ENCODE results near the gene SLC2A9.
"Not testable (repeated sequence)": the region's sequence is repeated elsewhere in the genome, so short reads cannot be mapped to it uniquely, and the experiment has no call there.

The SLC2A9 gene

DNA sequence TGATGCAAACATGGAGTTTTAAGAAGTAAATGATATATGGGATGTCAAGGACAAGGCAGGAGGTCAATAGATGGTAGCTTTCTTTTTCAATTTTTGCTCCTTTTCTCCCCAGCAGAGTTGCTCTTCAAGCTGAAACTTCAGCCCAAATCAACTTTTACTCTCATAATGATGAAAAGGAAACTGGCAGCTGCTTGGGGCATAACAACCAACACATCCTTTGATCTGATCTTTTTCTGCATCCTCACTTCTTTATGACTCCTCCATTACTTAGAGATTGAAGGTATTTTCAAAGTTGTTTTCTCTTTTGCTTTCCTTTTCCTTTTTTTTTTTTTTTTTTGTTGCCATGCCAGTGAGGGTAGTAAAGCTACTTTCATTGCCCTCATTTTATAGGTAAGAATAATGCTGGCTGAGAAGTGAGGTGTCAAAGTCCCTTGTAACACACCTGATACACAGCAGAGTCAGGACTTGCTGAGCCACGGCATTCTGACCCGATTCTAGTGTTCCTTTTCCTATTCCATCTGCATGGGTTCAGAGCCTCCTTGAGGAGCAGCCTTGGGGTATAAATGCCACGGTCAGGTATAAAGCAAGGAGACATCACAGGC, 26.9 kb downstream of the SLC2A9 start:
- no peak for DNase-seq

DNA sequence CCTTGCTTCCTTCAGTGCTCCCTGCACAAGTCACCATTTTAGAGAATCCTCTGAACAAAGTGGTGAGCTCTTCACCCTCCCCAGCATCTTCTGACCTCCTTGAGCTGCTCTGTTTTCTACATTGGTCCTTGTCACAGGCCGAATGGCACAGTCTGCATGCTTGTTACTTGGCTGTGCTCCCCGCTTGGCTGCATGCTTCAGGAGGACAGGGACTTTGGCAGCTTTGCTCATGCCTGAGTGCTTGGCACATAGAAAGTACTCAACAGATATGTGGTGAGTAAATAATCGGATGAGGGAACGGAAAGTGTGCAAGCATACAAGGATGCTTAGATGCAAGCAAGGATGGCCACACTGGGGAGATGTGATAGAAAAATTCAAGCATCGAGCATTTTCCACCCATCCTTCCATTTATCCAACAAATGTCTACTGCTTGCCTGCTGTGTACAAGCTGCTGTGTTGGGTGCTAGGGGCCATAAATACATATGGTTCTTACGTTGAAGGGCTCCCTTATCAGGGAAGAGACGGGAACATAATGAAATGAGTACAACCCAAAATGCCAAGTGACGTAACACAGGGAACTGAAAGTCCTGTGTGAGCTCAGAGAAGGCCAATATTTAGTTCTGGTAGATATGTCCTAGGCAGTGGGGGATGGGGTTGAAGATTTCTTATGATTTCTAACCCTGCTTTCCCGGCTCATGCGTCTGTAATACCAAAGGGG, 31.2 kb downstream of the SLC2A9 start:
- no peak for DNase-seq

DNA sequence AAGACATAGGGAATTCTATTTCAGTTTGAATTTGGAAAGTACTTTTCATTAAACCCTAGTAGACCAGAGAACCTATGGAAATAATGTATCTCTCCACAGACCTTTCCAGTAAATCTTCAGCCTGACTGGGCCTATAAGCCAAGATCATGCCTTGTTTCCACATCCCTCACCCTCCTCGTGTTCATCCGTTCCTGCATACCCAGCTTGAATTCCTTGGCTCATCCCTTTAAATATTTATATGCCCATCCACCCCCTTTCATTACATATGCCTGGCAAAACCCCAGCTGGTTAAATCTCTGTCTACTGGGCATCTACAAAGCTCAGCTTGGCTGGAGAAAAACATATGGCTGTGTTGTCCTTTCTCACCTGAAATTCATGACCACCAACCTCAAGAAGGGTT, 32.4 kb downstream of the SLC2A9 start:
- no peak for DNase-seq

DNA sequence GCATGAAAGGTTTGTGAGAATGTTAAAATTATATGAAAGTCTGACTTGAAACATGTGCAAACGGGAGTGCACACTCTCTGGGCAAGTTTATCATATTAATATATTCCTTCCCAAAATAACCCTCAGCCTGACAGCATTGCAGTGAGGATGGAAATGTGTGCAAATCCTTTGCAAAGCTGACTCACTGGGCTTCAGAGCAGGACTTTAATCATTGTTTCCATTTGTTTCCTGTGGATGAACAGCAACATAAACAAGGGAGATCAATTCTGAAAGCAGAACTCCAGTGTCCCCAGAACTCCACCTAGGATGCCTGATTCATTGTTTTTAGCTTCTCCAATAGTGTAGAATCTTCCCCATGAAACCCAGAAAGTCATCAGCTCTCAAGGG, 32.9 kb downstream of the SLC2A9 start:
- DNase-seq: no peak

DNA sequence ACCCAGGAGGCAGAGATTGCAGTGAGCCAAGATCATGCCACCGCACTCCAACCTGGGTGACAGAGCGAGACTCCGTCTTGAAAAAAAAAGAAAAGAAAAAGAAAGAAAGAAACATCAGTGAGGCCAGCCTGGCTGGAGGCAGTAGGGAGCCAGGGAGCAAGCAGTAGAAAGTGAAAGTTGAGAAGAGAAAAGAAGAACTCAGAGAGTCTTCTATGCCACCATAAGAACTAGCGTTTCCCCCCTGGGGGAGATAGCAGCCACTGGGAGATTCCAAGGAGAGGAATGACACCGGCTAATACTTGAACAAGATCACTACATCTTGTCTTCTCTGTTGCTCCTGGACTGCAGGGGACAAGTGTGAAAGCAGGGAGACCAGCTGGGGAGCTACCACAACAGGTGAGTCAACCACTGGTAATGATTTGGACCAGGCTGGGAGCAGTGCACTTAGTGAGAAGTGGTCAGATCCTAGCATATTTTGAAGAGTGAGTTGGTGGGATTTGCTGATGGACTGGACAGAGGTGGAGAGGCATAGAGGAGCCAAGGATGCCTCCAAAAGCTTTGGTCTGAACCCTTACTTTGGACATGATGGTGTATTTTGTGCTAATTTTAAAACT, 33.4 kb downstream of the SLC2A9 start:
- no peak for DNase-seq

DNA sequence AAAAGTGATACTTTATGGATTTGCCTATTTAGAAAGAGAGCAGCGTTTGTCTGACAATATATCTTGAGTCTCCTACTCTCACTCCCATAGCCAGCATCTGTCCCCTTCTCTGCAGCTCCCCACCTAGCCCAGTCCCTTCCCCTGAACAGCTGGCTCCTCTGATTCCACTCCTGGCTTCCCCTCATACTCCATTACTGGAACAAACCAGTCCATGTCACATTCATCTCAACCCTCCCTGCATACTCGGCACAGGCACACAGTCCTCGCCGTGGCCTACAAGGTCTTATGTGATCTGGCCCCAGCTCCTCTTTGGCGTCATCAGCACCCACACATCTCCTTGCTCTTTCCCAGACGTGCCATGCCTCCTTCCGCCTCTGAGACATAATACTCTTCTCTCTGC, 36.7 kb downstream of the SLC2A9 start:
- no peak for DNase-seq

DNA sequence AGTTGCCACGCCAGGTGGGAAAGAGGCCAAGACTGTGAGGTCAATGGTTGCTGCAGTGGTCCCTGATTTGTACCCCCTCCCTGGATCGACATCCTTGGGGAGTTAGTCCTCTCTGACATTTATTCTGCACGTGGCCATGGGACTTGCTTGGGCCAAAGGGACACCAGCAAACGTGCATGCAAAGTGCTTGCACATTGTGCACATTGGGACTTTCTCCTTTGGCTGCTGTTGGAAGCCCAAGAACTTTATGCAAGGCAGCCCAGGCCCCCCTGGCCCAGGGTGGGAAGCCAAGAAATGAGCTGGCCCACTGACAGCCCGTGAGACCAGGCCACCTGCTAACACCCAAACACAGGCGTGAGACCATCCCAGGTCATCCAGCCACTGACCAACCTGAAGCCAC, 38.1 kb downstream of the SLC2A9 start:
- DNase-seq: no peak

DNA sequence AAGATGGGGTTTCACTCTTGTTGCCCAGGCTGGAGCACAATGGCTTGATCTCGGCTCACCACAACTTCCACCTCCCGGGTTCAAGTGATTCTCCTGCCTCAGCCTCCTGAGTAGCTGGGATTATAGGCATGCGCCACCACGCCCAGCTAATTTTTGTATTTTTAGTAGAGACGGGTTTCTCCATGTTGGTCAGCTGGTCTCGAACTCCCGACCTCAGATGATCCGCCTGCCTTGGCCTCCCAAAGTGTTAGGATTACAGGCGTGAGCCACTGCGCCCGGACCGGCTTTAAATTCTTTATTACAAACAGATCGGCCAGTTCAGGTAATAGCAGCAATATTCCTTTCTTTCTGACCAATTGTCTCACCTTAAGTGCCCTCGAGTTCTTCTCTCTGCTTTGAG, 39.4 kb downstream of the SLC2A9 start:
- not testable (repeated sequence) for DNase-seq

DNA sequence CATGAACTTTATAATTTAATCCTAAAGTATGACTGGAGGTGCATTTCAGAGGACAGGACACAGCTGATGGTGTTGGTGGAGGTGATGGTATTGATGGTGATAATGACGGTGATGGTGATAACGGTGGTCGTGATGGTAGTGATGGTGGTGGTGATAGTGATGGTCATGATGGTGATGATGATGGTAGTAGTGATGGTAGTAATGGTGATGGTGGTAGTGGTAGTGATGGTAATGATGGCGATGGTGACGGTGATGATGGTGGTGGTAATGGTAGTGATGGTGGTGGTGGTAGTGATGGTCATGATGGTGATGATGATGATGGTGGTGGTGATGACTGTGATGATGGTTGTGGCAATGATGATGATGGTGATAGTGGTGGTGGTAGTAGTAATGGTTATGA, 40.4 kb downstream of the SLC2A9 start:
- no peak for DNase-seq

DNA sequence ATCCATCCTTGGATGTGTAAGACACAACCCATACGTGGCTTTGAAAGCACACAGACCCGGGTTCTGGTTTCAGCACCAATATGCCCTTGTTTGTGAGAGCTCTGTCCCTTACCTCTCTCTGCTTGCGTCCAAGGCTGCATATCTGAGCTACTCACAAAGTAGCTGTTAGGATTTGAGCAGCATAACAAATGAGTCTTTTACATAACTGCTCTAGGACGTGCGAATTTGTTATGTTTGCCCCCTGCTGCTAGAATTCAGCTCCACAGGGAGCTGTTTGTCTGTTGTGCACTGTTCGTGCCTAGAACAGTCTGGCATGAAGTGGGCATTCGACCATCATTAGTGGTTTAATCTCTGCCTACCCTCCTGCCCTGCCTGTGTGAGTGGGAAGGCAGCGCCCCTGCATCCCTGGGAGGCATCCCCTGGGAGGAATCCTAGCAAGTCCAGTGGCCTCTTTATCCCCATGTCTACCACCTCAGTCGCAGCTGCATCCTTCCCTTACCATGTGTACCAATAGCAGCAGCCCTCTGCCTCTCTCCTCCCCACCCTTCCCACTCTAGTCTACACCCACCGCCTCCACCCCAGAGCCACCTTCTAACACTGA, 42.1 kb downstream of the SLC2A9 start:
- no peak for DNase-seq

DNA sequence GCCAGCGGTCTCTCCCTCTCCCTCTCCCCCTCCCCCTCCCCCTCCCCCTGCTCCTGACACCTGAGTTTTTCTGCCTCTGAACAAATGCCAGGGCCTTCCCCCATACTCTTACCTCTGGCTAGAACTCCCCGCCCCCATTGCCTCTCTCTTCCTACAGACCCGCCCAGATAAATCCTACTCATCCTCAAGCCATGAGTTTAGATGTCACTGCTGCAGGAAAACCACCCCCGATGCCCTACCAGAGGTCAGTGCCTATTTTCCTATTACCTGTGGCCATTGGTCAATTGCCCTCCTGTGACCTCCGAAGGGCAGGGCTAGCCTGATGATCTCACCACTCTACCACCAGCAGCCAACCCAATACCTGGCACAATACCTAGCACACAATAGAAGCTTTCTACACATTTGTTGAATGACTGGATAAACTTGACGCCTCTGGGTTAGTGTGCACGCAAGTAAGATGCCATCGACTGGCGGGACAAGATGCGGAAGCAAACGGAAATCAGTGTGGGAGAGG, 43.7 kb downstream of the SLC2A9 start:
- no peak for DNase-seq

DNA sequence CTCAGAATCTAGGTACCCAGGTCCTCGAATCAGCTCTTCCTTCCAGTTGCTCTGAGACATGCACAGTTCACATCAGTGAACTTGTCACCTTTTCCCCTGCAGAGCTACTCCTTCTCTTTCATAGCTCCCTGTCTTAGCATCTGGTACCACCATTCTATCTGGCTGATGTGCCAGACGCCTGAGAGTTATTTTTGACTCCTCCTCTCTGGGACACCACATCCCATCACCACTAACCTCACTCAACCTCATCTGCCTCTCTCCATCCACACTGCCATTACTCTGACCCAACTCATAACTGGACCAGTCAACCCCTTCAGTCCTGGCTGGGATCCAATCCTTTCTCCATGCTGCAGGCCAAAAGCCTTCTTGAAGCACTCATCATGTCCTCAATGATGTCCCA, 44.5 kb downstream of the SLC2A9 start:
- no peak for DNase-seq

DNA sequence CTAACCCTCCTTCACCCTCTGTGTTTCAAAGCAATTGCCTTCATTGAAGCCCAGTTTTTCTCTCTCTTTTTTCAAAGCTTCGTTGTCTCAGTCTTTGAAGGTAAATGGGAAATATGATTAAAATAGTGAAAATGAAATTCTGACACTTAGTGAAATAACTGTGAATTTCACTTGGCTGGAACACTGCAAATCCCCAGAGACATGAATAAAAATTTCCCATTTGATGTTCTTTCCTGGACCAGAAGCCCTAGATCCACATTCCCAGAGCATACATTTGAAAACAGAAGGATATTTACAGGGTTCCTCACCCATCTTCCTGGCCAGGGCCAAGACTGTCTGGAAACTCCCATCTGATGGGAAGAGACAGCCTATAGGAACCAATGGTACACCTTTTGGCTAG, 45.0 kb downstream of the SLC2A9 start:
- no peak for DNase-seq

DNA sequence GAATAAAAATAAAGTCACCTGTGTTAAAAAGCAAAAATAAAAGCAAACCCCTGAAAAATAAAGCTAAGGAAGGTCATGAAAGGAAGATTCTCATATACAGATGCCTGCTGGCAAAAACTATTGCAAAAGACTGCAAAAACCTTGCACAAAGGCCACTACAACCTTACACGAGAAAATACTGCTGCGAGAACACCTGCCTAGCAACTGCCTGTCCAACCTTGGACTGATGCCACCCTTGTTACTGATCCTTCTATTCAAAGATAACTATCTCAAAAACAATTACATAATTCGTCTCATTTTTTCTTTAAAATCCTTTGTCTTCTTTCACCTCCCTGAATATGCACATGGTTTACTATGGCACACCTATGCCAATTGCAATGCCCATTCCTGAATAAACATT, 49.6 kb downstream of the SLC2A9 start:
- DNase-seq: peak; percentile 68

DNA sequence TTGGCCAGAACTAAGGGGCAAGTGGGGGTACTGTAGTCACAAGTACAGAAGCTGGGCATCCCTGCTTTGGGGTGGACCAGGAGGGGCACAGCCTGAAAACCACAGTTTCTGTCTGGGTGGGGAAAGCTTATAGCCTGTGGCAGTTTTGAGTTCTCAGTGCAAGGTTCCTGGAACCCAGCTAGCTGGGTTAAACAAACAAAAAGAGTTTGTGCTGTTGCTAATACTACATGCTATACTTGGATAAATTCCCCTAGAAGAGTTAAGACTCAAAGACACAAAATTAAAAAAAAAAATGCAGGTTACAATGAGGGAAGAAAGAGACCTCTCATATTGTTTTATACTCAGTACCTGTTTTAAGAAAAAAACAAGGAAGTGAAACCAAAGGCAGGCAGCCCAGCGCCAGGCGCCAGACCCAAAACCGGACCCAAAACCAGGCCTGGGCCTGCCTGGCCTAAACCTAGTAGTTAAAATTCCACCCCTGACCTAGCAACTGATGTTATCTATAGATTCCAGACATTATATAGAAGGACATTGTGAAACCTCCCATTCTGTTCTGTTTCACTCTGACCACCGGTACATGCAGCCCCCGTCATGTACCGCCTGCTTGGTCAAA, 50.8 kb downstream of the SLC2A9 start:
- peak; percentile 69 for DNase-seq

DNA sequence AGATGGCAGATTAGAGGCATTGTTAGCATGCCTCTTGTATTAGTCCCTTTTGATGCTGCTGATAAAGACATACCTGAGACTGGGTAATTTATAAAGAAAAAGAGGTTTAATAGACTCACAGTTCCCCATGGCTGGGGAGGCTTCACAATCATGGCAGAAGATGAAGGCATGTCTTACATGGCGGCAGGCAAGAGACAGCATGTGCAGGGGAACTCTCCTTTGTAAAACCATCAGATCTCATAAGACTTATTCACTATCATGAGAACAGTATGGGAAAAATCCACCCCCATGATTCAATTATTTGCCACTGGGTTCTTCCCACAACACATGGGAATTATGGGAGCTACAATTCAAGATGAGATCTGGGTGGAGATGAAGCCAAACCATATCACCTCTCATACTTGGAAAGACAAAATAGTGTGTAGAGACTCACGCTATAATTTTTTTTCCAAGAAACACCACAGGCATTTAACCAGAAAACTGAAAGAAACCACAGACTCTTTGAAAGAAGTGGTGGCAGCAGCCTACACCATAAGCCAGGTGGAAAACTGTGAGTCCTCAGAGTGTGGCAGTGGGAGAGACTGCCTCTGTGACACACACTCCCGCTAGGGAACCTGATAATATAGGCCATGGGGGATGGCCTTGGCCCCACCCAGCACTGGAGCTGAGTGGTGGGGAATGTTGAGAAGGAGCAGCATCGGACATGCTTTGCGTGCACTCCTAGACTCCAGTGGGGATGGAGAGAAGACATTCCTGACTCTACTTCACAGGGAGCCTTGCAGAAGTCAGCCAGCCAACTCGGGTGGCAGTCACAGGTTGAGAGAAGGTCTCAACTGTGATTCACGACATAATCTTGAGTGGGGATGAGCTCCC, 51.5 kb downstream of the SLC2A9 start:
- peak; percentile 39 for DNase-seq

DNA sequence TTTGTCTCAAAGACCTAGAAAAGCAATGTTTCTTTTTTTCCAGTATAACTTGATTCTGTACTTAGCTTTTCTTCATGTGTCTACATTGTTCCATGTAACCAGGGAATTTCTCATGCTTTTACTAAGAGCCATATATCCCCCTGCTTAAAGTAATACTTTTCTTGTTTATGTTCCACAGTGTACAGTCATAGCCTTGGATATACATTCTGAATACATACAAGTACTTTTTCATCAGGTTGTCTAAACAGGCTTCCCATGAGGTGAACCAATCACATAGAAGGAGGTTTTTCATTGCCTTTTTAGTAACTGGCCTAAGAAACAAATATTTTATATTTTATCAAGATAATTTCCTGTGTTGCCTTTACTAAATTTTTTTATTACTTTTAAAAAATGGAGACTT, 52.8 kb downstream of the SLC2A9 start:
- no peak for DNase-seq

DNA sequence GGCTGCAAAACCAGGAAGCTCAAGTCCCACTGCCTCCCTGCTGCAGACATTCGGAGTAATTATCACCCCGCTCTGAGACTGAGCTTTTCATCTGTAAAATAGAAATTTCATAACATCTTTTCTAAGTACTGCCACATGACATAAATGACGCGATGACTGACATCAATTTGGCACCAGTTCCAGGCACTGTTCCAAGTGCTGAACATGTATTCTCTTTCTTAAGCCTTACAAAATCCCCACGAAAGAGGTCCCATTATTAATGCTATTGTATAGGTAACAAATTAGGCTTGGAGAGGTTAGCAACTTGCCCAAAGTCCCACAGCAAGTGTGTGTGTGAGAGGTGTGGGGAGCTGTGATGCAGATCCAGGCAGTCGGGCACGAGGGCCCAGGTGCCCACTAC, 56.4 kb downstream of the SLC2A9 start:
- peak; percentile 46 for DNase-seq

DNA sequence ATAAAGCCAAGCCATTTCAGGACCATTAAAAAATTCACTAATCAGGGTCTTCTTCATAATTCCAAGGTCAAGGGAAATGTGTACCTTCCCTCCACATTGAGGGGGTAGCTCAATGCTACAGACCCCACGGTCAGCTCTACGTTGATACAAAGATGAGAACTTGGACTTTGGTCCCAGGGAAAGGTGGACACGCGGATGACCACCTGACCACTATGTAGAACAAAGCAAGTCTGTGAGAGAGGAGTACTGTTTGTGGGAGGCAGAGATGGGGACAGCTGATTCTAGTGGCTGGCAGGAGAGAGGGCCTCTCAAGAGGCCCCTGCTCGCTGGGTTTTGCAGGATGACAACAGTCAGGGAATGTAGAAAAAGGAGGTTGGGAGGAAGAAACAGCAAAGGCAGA, 58.0 kb downstream of the SLC2A9 start:
- no peak for DNase-seq

DNA sequence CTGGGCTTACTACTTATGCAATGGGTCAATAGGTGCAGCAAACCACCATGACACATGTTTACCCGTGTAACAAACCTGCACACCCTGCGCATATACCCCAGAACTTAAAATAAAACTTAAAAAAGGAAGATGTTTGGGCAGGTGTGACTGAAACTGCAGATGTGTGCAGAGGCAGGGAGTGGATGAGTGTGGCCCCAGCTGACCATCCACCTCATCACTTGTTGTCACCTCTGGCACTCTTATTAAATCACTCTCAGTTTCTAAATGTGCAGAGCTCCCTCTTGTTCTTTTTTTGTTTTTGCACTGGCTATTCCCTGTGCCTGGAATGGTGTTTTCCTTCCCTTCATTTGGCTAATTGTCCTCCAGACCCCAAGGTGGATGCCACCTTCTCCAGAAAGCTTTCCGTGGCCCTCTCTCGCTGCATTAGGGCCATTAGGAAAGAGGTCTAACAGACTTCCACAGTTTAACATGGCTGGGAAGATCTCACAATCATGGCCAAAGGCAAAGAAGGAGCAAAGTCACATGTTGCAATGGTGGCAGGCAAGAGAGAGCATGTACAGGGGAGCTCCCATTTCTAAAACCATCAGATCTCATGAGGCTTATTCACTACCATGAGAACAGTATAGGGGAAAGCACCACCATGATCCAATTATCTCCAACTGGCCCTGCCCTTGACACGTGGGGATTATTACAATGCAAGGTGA, 58.5 kb downstream of the SLC2A9 start:
- DNase-seq: peak; percentile 36

DNA sequence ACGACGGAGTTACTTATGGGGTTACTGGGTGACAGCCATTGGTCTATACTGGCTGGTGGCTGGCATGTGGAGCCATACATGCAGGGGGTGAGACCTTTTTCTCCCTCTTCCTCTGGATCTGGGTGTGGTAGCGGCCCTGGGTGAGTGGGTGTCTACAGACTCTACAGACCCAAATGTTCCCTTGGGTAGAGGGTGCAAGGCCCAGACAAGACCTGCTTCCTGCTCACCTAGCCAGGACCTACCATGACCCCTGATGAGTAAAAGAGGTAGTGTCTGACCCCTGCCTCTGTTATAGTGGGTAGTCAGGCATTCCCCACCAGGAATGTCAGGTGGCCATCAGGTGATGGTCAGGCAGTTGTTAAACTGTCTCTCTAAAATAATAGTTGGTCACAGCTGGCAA, 66.8 kb downstream of the SLC2A9 start:
- DNase-seq: no peak

DNA sequence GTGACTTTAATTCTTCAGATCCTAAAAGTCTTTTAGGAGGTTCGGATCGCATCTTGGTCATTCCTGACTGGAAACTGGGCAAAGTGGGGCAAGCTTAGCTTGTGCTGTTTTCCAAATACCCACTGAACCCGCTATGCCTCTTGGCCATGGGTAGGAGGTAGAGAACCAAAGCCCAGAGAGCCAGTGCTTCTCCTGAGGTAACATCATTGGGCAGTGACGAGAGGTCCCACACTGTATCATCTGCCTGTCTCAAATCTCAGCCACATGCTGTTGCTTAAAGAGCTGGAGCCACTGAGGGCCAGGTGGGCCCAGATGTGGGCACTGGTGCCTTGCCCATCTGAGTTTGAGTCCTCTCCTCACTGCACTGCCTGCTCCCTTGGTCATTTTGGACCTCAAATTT, 68.2 kb downstream of the SLC2A9 start:
- no peak for DNase-seq
